GM21529 (cell line): ENCODE data around the gene COX7A2L.

Experiments
- ATAC-seq: cut with Tn5 transposase; IDR thresholded peaks from one replicate; pipeline ENCODE4 v1.9.1; 2021; ENCODE audit not compliant: unreplicated experiment

The COX7A2L gene

GRCh38 chr2:42321452-42322064 is 39.5 kb downstream of the COX7A2L start:
- ATAC-seq, result no peak

GRCh38 chr2:42319265-42319664 is 41.8 kb downstream of the COX7A2L start:
- no peak for ATAC-seq

GRCh38 chr2:42317945-42318344 is 43.1 kb downstream of the COX7A2L start:
- no peak for ATAC-seq

- ATAC-seq, result no peak
These were observed 43.5 kb downstream of the COX7A2L start for GRCh38 chr2:42317486-42317885.

GRCh38 chr2:42316910-42317309 is 44.1 kb downstream of the COX7A2L start:
- ATAC-seq, result no peak

- ATAC-seq, result no peak
These were observed 45.1 kb downstream of the COX7A2L start for GRCh38 chr2:42315844-42316470.

- no peak for ATAC-seq
These were observed 46.0 kb downstream of the COX7A2L start for GRCh38 chr2:42314892-42315468.

GRCh38 chr2:42312106-42312505 is 48.9 kb downstream of the COX7A2L start:
- no peak for ATAC-seq

- no peak for ATAC-seq
These were observed 51.0 kb downstream of the COX7A2L start for GRCh38 chr2:42310007-42310515.

- ATAC-seq, result no peak
These were observed 51.7 kb downstream of the COX7A2L start for GRCh38 chr2:42309366-42309765.

GRCh38 chr2:42307180-42307579 is 53.8 kb downstream of the COX7A2L start:
- no peak for ATAC-seq

GRCh38 chr2:42304059-42304713 is 56.8 kb downstream of the COX7A2L start:
- ATAC-seq, result no peak

GRCh38 chr2:42303252-42303651 is 57.8 kb downstream of the COX7A2L start:
- ATAC-seq, result no peak

GRCh38 chr2:42300527-42300926 is 60.5 kb downstream of the COX7A2L start:
- ATAC-seq, result no peak
